Measurements from ENCODE around the gene CARS1.

Gene CARS1

DNA sequence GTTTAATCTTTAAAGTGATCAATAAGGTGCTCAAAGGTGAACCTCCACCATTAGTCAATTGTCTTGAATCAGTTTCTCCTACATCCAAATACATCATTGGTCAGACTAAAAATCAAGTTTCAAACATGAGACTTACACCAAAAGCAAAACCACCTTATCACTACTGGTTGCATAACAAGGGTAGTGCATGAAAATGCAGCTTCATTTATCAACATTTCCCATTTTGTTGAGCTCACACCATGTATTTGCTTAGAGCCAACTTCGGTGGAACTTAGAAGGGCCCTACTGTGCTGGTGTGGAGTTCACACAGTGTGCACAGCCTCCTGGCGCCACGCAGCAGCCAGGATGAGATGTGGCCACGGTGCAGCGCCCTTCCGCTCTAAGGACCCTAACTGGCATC, 104.9 kb downstream of the CARS1 start:
- no peak for DNase-seq

DNA sequence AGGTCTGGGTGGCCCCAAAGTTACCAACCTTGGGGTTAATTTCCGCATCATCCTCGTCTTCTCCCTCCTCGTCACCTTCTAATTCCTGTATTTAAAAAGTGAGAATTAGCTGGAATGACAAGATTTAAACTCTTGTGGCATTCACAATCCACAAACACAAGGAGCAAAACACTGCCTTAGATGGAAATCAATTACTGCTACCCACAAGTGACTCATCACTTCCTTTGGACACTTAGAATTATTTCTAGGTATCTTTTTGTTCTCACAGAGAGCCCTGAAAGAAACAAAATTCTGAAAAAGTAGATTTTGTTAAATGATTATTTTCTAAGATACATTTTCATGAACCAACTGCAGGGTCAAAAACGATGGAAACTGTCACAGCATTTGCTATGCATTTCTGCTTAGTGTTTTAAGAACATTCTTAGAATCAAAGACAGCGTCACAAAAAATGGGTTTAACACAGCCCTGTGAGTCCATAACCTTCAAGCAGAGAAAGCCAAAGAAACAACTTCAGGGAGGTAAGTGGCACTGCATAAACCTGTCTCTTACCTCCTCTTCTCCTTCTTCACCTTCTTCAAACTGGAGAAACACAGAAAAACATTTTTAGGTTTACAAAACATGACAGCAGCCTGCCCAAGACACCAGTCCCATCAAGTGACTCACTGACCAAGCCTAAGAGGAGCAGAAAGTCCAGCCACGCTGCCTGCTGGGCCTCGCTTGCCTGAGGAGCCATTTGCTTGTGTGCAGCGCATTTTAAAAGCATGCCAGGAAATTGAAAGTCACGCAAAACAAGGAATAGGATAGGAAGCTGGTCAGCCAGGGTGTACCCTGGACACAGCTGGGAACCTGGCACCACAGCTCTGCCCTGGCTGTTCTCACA, 105.8 kb downstream of the CARS1 start:
- DNase-seq: no peak
